MM.1S (cell line): ENCODE data around the gene XPO6.
"Not testable (repeated sequence)": the region's sequence is repeated elsewhere in the genome, so short reads cannot be mapped to it uniquely, and the experiment has no call there.

Experiments used
- DNase-seq: peaks from one replicate; pipeline ENCODE4 v3.0.0-alpha.2; 2015
- H2AFZ ChIP-seq: fragments of 300-600 bp; sonication (generic); 2 replicates; pipeline ENCODE4 v1.6.0; 2016; ENCODE audit warnings: antibody characterized with exemption, low read length
- H3F3A ChIP-seq: fragments of 300-600 bp; sonication (generic); 2 replicates; pipeline ENCODE4 v1.6.1; 2016; ENCODE audit warnings: mild to moderate bottlenecking, antibody characterized with exemption, low read length, moderate library complexity, mixed read lengths; ENCODE audit not compliant: insufficient read depth
- H3K27ac ChIP-seq: fragments of 300-600 bp; sonication (generic); 2 replicates; pipeline ENCODE4 v1.5.1; 2016; ENCODE audit warnings: mild to moderate bottlenecking, low read length
- H3K27me3 ChIP-seq: fragments of 300-600 bp; sonication (generic); replicated peaks from 2 replicates; pipeline ENCODE4 v1.6.0; 2016; ENCODE audit warnings: low read length; ENCODE audit not compliant: insufficient read depth
- H3K36me3 ChIP-seq: fragments of 300-600 bp; sonication (generic); replicated peaks from 2 replicates; pipeline ENCODE4 v1.6.1; 2016; ENCODE audit warnings: mild to moderate bottlenecking, low read length, mixed read lengths; ENCODE audit not compliant: insufficient read depth
- H3K4me1 ChIP-seq: fragments of 300-600 bp; sonication (generic); 2 replicates; pipeline ENCODE4 v1.6.1; 2016; ENCODE audit warnings: low read length, mixed read lengths
- H3K4me2 ChIP-seq: fragments of 300-600 bp; sonication (generic); 2 replicates; pipeline ENCODE4 v1.6.0; 2016; ENCODE audit warnings: low read depth, low read length
- H3K4me3 ChIP-seq: fragments of 300-600 bp; sonication (generic); 2 replicates; pipeline ENCODE4 v1.5.1; 2016; ENCODE audit warnings: low read length, mixed read lengths
- H3K79me2 ChIP-seq: fragments of 300-600 bp; sonication (generic); 2 replicates; pipeline ENCODE4 v1.6.1; 2016; ENCODE audit warnings: mixed run types, low read length, mixed read lengths
- H3K9ac ChIP-seq: fragments of 300-600 bp; sonication (generic); 2 replicates; pipeline ENCODE4 v1.6.1; 2016; ENCODE audit warnings: low read length, mixed read lengths
- H3K9me2 ChIP-seq: fragments of 300-600 bp; sonication (generic); replicated peaks from 2 replicates; pipeline ENCODE4 v1.6.1; 2016; ENCODE audit warnings: mild to moderate bottlenecking, low read length, mixed read lengths; ENCODE audit not compliant: insufficient read depth
- H3K9me3 ChIP-seq: fragments of 300-600 bp; sonication (generic); replicated peaks from 2 replicates; pipeline ENCODE4 v1.6.1; 2016; ENCODE audit warnings: mild to moderate bottlenecking, low read length, mixed read lengths; ENCODE audit not compliant: insufficient read depth
- H4K20me1 ChIP-seq: fragments of 300-600 bp; sonication (generic); 2 replicates; pipeline ENCODE4 v1.6.1; 2016; ENCODE audit warnings: mild to moderate bottlenecking, low read length, moderate library complexity, mixed read lengths; ENCODE audit not compliant: insufficient read depth
- EZH2 ChIP-seq: fragments of 300-600 bp; sonication (generic); optimal IDR thresholded peaks from 2 replicates; pipeline ENCODE3; 2017; ENCODE audit warnings: low read depth, mild to moderate bottlenecking, antibody characterized with exemption, low read length, mixed read lengths
- EZH2phosphoT487 ChIP-seq: fragments of 300-600 bp; sonication (generic); IDR thresholded peaks from 2 replicates; pipeline ENCODE4 v1.6.1; 2018; ENCODE audit warnings: antibody characterized with exemption, low read length
- TF ChIP-seq, protein P1 (sequence below): fragments of 300-600 bp; sonication (generic); IDR thresholded peaks from 2 replicates; pipeline ENCODE4 v1.5.1; 2016; ENCODE audit warnings: antibody characterized with exemption, low read length, mixed read lengths

XPO6 gene

DNA sequence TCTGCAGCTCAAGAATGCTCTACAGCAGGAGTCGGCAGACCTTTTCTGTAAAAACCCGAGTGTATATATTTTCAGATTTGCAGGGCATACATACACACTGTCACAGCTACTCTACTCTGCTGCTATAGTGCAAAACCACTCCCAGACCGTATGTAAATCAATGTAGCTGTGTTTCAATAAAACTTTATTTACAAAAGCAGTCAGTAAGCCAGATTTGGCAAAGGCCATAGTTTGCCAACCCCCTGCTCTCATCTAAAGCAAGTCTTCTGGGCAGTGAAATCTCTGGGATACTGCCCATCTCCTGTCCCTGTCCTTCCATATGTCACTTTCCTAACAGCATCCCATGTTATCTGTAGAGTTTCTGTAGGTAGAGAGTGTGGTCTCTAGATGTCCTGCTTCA, 91.0 kb downstream of the XPO6 start:
- Histone ChIP-seq H2AFZ (no peak overlapping the region), H3K4me1 (0 out of 2 replicates have a peak, but pooled peaks cover 2% of the 10 kb centered on the region), H3F3A (no peaks in the 10 kb centered on the region), H3K4me2 (no peak overlapping the region), H3K27ac (no peak overlapping the region), H4K20me1 (no peaks in the 10 kb centered on the region), H3K36me3 (peaks cover 21% of the 10 kb centered on the region; the same call in 1 of the 2 replicates), H3K4me3 (no peak overlapping the region), H3K79me2 (no peaks in the 10 kb centered on the region; the same call in 1 of the 2 replicates), H3K9me3 (no peaks in the 10 kb centered on the region), H3K27me3 (no peaks in the 10 kb centered on the region), H3K9me2 (no peaks in the 10 kb centered on the region), H3K9ac (no peak overlapping the region)
- no peak for DNase-seq
- TF ChIP-seq, protein P1, sequence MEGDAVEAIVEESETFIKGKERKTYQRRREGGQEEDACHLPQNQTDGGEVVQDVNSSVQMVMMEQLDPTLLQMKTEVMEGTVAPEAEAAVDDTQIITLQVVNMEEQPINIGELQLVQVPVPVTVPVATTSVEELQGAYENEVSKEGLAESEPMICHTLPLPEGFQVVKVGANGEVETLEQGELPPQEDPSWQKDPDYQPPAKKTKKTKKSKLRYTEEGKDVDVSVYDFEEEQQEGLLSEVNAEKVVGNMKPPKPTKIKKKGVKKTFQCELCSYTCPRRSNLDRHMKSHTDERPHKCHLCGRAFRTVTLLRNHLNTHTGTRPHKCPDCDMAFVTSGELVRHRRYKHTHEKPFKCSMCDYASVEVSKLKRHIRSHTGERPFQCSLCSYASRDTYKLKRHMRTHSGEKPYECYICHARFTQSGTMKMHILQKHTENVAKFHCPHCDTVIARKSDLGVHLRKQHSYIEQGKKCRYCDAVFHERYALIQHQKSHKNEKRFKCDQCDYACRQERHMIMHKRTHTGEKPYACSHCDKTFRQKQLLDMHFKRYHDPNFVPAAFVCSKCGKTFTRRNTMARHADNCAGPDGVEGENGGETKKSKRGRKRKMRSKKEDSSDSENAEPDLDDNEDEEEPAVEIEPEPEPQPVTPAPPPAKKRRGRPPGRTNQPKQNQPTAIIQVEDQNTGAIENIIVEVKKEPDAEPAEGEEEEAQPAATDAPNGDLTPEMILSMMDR: no peak
- TF ChIP-seq EZH2 (no peak), EZH2phosphoT487 (no peak)

DNA sequence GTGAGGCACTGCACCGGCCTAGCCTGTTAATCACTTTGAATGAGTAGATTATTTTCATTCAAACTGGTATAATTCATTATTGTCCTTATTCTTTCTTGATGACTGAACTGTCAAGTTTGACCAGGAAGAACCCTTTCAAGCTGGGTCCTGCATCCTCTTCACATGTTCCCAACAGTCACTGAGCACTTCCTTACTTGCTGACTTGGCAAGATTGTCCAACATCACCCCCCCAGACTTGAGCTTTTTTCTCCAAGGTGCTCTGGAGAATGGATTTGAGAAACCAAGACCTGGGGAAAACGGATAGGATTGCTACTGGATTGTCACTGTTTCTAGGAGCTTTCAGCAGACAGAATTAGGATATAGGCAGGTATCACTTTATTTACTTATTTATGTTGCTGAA, 93.1 kb downstream of the XPO6 start:
- no peak overlapping the region for H3K9ac ChIP-seq
- no peaks in the 10 kb centered on the region for H3K9me3 ChIP-seq
- no peak overlapping the region for H3K4me2 ChIP-seq
- no peaks in the 10 kb centered on the region; the same call in 1 of the 2 replicates for H3K79me2 ChIP-seq
- H3K27ac ChIP-seq: no peak overlapping the region
- H3F3A ChIP-seq: no peaks in the 10 kb centered on the region
- no peak overlapping the region for H3K4me3 ChIP-seq
- no peaks in the 10 kb centered on the region for H3K9me2 ChIP-seq
- peak; percentile 3 for DNase-seq
- H4K20me1 ChIP-seq: no peaks in the 10 kb centered on the region
- 0 out of 2 replicates have a peak, but pooled peaks cover 2% of the 10 kb centered on the region for H3K4me1 ChIP-seq
- H3K27me3 ChIP-seq: no peaks in the 10 kb centered on the region
- H2AFZ ChIP-seq: no peak overlapping the region
- peaks cover 14% of the 10 kb centered on the region; the same call in 1 of the 2 replicates for H3K36me3 ChIP-seq
- TF ChIP-seq EZH2 (no peak), EZH2phosphoT487 (no peak)
- TF ChIP-seq, protein P1: no peak

DNA sequence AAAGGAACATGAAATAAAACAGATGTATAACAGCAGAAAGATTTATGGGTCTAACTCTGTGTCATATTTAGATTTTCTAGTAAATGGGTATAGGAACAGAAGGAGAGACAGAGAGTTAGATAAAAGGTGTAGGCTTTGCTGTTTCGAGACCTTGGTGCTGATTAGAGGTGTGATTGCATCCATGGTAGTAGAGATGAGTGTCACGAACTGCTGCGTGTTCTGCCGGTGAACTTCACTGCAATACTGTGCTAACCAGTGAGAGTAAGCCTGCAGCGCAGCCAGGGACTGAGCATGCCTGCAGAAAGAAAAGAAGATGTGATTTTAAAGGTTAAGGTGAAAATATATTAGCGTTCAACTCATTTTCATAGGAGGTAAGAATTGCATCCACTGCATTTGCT, 94.6 kb downstream of the XPO6 start:
- no peak for DNase-seq
- H3K4me1 ChIP-seq: 0 out of 2 replicates have a peak, but pooled peaks cover 2% of the 10 kb centered on the region
- H3K9me3 ChIP-seq: no peaks in the 10 kb centered on the region
- no peaks in the 10 kb centered on the region; the same call in 1 of the 2 replicates for H3K79me2 ChIP-seq
- no peak for TF ChIP-seq EZH2
- no peak for TF ChIP-seq EZH2phosphoT487
- TF ChIP-seq, protein P1: no peak
- H3K4me3 ChIP-seq: no peak overlapping the region
- peaks cover 14% of the 10 kb centered on the region; the same call in 1 of the 2 replicates for H3K36me3 ChIP-seq
- H2AFZ ChIP-seq: no peak overlapping the region
- H3K9ac ChIP-seq: no peak overlapping the region
- no peak overlapping the region for H3K4me2 ChIP-seq
- H3K9me2 ChIP-seq: no peaks in the 10 kb centered on the region
- H3F3A ChIP-seq: no peaks in the 10 kb centered on the region
- no peak overlapping the region for H3K27ac ChIP-seq
- no peaks in the 10 kb centered on the region for H4K20me1 ChIP-seq
- no peaks in the 10 kb centered on the region for H3K27me3 ChIP-seq

DNA sequence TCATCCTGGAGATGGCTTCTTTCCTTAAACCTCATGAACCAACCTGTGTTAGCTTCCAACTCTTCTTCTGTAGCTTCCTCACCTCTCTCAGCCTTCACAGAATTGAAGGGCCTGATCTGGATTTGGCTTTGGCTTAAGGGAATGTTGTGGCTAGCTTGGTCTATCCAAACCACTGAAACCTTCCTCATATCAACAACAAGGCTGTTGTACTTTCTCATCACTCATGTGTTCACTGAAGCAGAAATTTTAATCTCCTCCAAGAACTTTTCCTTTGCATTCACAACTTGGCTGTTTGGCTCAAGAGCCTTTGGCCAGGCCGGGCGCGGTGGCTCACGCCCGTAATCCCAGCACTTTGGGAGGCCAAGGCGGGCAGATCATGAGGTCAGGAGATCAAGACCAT, 95.9 kb downstream of the XPO6 start:
- not testable (repeated sequence) for H3K4me3 ChIP-seq, DNase-seq, H3K4me1 ChIP-seq, H2AFZ ChIP-seq, H3K4me2 ChIP-seq, H4K20me1 ChIP-seq, H3K27me3 ChIP-seq, H3K9me3 ChIP-seq, H3K9me2 ChIP-seq, H3K79me2 ChIP-seq, H3K36me3 ChIP-seq, H3K9ac ChIP-seq, H3K27ac ChIP-seq, H3F3A ChIP-seq
